GM18868 (cell line): ENCODE measurements around the gene PACRG.
A peak's percentile ranks its signal among the peaks of the same experiment; 100 is the strongest.

Experiments used
- ATAC-seq: cut with Tn5 transposase; IDR thresholded peaks from one replicate; pipeline ENCODE4 v1.9.1; 2021; ENCODE audit warnings: mild to moderate bottlenecking, moderate library complexity; ENCODE audit not compliant: unreplicated experiment

PACRG gene

GRCh38 chr6:162773996-162774395, 46.2 kb downstream of the PACRG start:
- no peak for ATAC-seq

DNA sequence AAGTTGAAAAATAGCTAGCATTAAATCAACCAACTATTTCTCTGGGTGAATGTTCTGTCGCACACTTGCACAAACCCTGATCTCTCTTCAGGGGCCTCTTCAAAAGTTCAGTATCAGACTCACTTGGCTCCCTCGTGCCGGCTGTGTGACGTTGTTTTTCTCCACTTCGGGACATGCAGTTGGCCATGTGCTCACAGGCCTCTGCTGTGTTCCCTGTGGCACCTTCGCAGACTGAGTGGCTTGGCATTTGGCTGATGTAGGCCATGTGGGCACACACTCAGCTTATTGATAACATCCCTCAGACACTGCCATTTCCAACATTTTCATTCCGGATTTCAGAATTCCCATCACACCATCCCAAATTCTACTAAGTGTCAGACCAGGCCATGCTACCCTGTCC, 49.3 kb downstream of the PACRG start:
- ATAC-seq = no peak

- ATAC-seq = no peak
These were observed 50.8 kb downstream of the PACRG start for GRCh38 chr6:162778603-162779002.

GRCh38 chr6:162785632-162786242, 58.0 kb downstream of the PACRG start:
- no peak for ATAC-seq

DNA sequence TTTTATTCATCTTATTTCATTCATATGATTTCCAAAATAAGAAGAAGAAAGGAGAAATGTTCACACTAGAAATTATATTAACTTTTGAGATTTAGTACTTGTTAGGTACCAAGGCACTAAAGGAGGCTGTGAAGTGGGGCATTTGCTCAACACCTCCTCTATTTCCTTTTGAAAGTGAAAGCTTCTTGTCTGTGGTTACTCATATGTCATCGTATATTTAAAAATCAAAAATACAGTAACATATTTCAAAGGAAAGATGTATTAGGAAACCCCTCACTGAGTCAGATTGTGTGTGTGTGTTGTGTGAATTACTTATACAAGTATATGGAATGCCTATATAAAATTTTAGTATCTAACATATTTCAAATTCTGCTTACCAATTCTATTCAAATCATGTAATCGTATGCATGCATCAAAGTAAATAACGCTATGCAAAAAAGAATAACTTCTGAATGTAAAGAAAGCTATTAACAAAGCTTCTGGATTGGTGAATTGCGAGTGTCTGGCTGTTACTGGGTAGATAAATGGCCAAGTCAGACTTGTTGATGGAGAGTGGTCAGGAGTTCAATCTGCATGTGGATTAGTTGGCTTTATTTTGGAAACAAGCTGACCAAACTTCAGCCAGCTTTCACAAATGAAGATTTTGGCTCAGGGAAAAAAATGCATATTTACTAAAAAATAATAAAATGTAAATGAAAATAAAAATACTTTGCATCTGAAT, 70.9 kb downstream of the PACRG start:
- ATAC-seq = peak; percentile 67

DNA sequence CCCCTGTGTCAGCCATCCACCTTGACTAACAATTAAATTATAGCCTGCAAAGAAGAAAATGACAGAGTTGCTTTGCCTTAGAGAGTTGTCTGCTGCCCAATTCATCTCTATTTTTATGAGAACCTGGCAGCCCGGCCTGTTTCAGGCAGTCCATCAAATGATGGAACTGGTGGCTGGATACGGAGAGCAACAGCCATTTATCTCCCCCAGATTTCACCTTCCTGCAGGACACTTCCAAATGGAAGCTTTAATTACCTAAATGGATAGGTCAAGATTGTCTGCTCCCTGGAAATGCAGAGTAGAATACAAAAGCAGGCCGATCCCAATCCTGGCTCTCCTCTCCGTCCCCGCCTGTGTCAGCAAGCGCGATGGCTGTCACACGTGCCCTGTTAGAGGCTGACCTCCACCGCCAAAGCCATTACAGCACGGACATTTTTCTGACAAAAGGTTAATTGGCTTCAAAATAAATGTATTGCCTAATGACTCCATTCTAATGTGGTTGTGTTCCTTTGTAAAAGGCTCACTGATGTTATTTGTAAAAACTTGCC, 86.7 kb downstream of the PACRG start:
- ATAC-seq = no peak

GRCh38 chr6:162817196-162817595, 89.4 kb downstream of the PACRG start:
- ATAC-seq = no peak

GRCh38 chr6:162819284-162819683, 91.5 kb downstream of the PACRG start:
- no peak for ATAC-seq

DNA sequence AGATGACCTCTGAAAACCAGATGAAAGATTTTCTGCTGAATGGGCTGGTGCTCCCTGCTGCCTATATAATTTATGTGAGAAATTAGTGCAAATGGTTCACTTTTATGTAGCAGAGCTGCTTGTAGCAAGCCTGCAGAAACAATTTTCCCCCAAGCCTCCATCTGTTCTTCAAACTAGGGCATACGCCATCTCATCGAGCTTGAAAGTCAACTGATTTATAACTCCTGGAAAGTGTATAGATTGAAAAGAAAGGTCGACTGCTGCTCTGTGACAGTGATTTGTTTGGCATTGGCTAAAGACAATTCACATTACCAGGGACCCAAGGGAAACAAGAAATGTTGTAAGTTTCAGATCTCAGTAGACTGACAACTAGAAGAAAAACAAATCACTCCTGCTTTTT, 93.3 kb downstream of the PACRG start:
- ATAC-seq = no peak

GRCh38 chr6:162825597-162825996, 97.8 kb downstream of the PACRG start:
- peak; percentile 59 for ATAC-seq

GRCh38 chr6:162829013-162829742, 101.4 kb downstream of the PACRG start:
- no peak for ATAC-seq

GRCh38 chr6:162833776-162834175, 106.0 kb downstream of the PACRG start:
- no peak for ATAC-seq

- no peak for ATAC-seq
These were observed 118.2 kb downstream of the PACRG start for GRCh38 chr6:162845972-162846371.

DNA sequence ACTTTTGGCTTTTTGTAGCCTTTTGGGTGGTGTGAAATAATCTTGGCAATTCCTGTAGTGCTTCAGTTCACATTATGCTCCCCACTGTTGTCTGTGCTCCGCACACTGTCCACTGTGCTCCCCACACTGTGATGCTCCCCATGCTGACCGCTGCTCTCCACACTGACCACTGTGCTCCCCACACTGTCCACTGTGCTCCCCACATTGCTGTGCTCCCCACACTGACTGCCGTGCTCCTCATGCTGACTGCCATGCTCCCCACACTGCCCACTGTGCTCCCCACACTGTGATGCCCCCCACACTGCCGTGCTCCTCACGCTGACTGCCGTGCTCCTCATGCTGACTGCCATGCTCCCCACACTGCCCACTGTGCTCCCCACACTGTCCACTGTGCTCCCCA, 118.9 kb downstream of the PACRG start:
- ATAC-seq = no peak

- no peak for ATAC-seq
These were observed 121.5 kb downstream of the PACRG start for GRCh38 chr6:162849269-162849668.

- no peak for ATAC-seq
These were observed 124.4 kb downstream of the PACRG start for GRCh38 chr6:162852192-162852591.

GRCh38 chr6:162852840-162853577, 125.2 kb downstream of the PACRG start:
- ATAC-seq = no peak

- no peak for ATAC-seq
These were observed 126.5 kb downstream of the PACRG start for GRCh38 chr6:162854228-162854627.

- peak; percentile 50 for ATAC-seq
These were observed 127.0 kb downstream of the PACRG start for GRCh38 chr6:162854734-162855191.

- peak; percentile 45 for ATAC-seq
These were observed 129.1 kb downstream of the PACRG start for GRCh38 chr6:162856885-162857284.

GRCh38 chr6:162857326-162857725, 129.6 kb downstream of the PACRG start:
- no peak for ATAC-seq
